D721Med (cell line): Measurements from ENCODE around the gene DIAPH1.

ENCODE experiments used
- DNase-seq: peaks from one replicate; pipeline ENCODE4 v3.0.0; 2011; ENCODE audit warnings: low spot score; ENCODE audit not compliant: insufficient read length
- FAIRE-seq: peaks from 2 replicates; lab custom pipeline; 2011; peaks lifted over from hg19 to GRCh38; lab: Jason Lieb, UNC
- CTCF ChIP-seq: IDR thresholded peaks from 2 replicates; pipeline ENCODE4 v1.5.1; 2012; ENCODE audit warnings: mild to moderate bottlenecking, control low read depth; ENCODE audit not compliant: insufficient read depth; ENCODE audit errors: missing control alignments

Gene DIAPH1

GRCh38 chr5:141598391-141599345, 20.1 kb downstream of the DIAPH1 start:
- FAIRE-seq: no peak
- no peak for TF ChIP-seq CTCF
- no peak for DNase-seq

GRCh38 chr5:141597814-141598213, 21.0 kb downstream of the DIAPH1 start:
- no peak for TF ChIP-seq CTCF
- DNase-seq (no peak), FAIRE-seq (no peak)

- DNase-seq (no peak), FAIRE-seq (no peak)
- no peak for TF ChIP-seq CTCF
Measured at GRCh38 chr5:141597394-141597793, 21.4 kb downstream of the DIAPH1 start.

GRCh38 chr5:141596867-141597266, 21.9 kb downstream of the DIAPH1 start:
- DNase-seq (no peak), FAIRE-seq (no peak)
- TF ChIP-seq CTCF: no peak

- no peak for TF ChIP-seq CTCF
- FAIRE-seq (no peak), DNase-seq (no peak)
Measured at GRCh38 chr5:141590127-141590526, 28.7 kb downstream of the DIAPH1 start.

GRCh38 chr5:141586246-141586645, 32.6 kb downstream of the DIAPH1 start:
- no peak for FAIRE-seq
- no peak for DNase-seq
- TF ChIP-seq CTCF: no peak

- DNase-seq (no peak), FAIRE-seq (no peak)
- no peak for TF ChIP-seq CTCF
Measured at GRCh38 chr5:141585594-141585993, 33.2 kb downstream of the DIAPH1 start.
